Left ventricle myocardium superior (tissue), 1 donor: ENCODE measurements around the gene CES4A. TPM values are rescaled to one million over a fixed set of nuclear protein-coding genes. Genes with fewer than 3 reads are reported as not detected.
"Not testable (repeated sequence)": the region's sequence is repeated elsewhere in the genome, so short reads cannot be mapped to it uniquely, and the experiment has no call there.

Experiments used
- ATAC-seq: fragments of 200-7000 bp; cut with Tn5 transposase; one replicate; pipeline ENCODE4 v1.9.1; 2020; ENCODE audit warnings: mild to moderate bottlenecking, moderate library complexity
- DNase-seq: peaks from one replicate; pipeline ENCODE4 v3.0.0-alpha.2; 2020
- intact Hi-C: fragments of 100-400 bp; cut with micrococcal nuclease; formaldehyde crosslinking; loops from one replicate; pipeline ENCODE4 v1.11.0; 2022
- total RNA-seq: library from RNA; stranded (reverse); fragmentation: NEBNext Ultra II Directional; extraction: Animal tissue kit (Norgen Biotek cat#: 25700); gene quantifications from one replicate; pipeline ENCODE4 v1.2.1, GENCODE V29; 2021
- donor health status: DM: no; HTN: yes; CAD: no; lungs with severe emphysema.

The CES4A gene
- total RNA-seq, 1 donor from 2014 or later: 6.7 TPM

DNA sequence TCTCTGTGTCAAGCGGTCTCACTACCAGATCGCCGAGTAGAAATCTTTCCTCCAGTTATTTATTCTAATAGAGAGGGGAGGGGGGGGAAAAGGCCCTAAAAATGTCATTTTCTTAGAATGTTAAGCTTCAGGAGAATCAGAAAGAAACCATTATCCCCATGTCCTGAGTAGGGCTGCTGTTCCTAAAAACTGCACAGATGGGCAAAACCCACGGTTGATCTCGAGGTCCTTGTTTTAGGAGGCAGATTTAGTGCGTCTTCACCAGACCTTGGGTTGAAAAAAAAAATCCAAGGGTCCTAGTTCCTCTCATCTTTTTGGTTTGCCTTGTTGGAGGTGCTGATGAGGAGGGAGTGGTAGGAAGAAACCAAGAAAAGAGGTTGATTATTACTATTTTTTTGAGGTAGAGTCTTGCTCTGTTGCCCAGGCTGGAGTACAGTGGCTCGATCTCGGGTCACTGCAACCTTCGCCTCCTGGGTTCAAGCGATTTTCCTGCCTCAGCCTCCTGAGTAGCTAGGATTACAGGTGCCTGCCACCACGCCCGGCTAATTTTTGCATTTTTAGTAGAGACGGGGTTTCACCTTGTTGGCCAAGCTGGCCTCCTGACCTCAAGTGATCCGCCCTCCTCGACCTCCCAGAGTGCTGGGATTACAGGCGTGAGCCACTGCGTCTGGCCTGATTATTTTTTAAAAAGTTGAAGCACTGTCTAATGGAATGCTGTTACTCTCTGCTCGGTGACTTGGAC lies 42.0 kb downstream of the CES4A start:
- ATAC-seq (no peak), DNase-seq (no peak)
- intact Hi-C loops: no loop called here

DNA sequence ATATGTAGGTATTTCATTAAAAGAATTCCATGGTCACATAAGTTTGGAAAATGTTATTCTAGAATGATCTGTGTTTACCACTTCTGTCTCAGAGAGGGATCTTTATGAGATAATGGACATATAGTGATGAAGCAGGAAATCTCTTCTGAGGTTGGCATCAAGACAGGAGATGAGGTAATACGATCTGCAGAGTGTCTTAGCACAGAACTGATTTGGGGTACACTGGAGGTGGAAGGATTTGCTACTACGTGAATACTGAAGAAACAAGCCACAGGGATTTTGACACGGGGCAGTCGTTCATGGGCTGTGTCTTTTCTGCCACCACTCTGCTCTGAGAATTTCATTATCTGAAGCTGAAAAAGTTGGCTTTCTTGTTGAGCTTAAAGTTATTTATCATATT lies 46.1 kb downstream of the CES4A start:
- ATAC-seq (no peak), DNase-seq (no peak)
- intact Hi-C loops: no loop called here

DNA sequence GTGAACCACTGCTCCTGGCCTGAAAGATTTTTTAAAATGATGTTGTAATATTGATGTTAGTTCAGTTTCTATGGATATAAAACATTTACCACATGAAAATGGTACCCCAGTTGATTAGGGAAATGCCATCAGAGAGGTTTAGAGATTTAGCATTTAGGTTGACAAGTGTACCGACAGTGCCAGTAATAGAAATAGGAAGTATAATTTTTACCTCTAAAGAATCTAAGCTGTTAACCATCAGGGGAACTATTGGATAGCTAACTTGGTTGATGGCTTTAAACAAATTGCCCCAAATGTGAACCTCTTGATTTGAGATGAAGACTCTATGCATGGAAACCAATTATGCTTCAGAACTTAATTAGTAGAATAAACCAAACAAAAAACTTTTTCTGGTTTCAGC lies 47.0 kb downstream of the CES4A start:
- intact Hi-C loops: no loop called here
- ATAC-seq: no peak
- no peak for DNase-seq

DNA sequence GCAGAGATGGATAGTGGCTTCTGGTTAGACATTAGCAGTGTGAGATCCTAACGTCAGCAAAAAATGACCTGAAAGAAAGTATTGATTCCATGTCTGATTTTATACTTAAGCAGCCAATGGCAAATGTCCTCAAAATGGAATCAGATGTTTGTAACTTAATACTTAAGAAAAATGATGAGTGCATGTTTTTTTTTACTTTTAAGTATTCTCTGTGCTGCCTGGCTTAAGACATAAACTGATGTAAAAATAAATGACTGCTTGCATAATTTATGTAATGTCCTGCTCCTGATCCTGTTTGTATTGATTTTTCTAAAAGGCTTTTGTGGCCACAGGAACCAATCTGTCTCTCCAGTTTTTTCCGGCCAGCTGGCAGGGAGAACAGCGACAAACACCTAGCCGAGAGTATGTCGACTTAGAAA lies 47.9 kb downstream of the CES4A start:
- DNase-seq (no peak), ATAC-seq (no peak)
- intact Hi-C loops: no loop called here

DNA sequence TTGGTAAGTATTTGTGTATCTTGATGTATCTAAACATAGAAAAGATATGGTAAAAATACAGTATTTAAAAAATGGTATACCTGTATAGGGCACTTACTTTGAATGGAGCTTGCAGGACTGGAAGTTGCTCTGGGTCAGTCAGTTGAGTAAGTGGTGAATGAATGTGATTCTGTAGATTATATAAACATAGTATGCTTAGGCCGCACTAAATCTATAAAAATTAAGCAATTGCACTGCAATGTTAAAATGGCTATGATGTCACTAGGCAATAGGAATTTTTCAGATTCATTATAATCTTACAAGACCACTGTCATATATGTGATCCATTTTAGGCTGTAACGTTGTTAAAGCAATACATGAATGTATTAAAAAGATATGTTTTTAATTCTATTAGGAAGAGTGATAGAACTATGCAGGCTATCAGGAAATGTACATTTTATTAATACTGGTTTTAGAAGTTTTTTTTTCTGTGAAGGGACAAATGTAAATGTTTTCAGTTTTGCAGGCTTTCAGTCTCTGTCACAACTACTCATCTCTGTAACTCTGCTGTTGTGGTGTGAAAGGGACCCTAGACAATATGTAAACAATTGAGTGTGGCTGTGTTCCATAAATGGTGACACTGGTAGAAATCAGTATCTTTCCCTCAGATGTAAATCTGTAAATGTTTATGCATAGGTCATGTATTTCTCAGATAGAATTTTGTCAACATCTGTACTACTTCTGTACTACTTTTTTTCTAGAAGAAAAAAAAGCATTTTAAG lies 51.1 kb downstream of the CES4A start:
- intact Hi-C loops: no loop called here
- no peak for ATAC-seq
- DNase-seq: no peak

- DNase-seq (no peak), ATAC-seq (no peak)
- intact Hi-C loops: no loop called here
Measured at GRCh38 chr16:67040166-67040565, 51.8 kb downstream of the CES4A start.

DNA sequence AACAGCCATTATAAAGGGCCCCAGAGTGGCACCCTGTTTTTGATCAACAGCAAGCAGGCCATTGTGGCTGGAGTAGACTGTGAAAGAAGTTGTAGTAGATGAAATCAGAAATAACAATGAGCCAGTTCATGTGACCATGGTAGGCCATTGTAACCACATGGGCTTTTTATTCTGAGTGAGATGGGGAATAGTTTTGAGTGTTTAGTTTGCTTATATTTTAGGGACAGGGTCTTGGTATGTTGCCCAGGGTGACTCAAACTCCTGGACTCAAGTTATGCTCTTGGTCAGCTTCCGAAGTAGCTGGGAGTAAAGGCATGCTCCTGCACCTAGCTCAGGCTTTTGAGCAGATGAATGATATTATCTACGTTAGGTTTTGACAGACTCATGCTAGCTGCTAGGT lies 52.5 kb downstream of the CES4A start:
- DNase-seq (no peak), ATAC-seq (no peak)
- intact Hi-C loops: no loop called here

DNA sequence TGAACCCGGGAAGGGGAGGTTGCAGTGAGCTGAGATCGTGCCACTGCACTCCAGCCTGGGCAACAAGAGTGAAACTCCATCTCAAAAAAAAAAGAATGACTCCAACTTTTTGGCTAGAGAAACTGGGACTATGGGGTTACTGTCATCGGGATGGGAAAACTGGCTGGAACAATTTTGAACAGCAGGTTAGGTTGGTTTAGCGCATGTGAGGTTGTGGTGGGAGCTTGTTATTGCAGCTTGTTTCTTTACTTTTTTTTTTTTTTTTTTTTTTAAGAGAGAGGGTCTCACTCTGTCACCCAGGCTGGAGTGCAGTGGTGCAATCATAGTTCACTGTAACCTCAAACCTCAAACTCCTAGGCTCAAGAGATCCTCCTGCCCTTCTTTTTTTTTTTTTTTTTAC lies 53.1 kb downstream of the CES4A start:
- DNase-seq, intact Hi-C loops, ATAC-seq: not testable (repeated sequence)

GRCh38 chr16:67043420-67043819 lies 55.0 kb downstream of the CES4A start:
- no peak for ATAC-seq
- intact Hi-C loops: no loop called here

GRCh38 chr16:67050796-67051195 lies 62.4 kb downstream of the CES4A start:
- intact Hi-C loops: no loop called here
- no peak for ATAC-seq
- DNase-seq: no peak

More at GRCh38 chr16:67043420-67043819, 55.0 kb downstream of the CES4A start:
- DNase-seq: no peak

- intact Hi-C loops: no loop called here
- ATAC-seq: no peak
- no peak for DNase-seq
Measured at GRCh38 chr16:67052399-67052798, 64.0 kb downstream of the CES4A start.

DNA sequence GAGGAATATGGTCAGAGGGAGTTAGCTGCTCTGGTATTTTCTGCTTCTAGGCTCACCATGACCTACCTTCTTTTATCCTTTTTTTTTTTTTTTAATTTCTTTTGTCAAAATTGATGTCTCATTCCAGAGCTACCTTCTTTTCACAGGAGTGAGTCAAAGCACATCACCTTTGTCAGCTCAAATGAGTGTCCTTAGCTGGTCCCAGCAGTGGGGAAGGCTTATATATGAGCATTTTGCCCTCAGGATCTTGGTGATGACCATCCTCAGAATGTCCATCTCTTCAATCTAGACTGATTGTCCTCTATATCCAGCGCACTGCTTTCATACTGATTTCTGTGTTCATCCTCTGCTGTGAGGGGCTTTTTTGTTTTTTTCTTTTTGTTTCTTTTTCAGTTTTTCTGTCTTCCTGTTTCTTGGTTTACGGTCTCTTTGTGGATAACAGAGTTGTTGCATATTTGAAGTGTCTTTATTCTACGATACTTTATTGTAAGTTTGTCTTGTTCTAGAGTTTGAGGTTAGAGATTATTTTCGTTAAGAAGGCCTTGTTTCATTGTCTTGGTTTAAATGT lies 65.5 kb downstream of the CES4A start:
- intact Hi-C loops: no loop called here
- DNase-seq: no peak
- ATAC-seq: no peak

DNA sequence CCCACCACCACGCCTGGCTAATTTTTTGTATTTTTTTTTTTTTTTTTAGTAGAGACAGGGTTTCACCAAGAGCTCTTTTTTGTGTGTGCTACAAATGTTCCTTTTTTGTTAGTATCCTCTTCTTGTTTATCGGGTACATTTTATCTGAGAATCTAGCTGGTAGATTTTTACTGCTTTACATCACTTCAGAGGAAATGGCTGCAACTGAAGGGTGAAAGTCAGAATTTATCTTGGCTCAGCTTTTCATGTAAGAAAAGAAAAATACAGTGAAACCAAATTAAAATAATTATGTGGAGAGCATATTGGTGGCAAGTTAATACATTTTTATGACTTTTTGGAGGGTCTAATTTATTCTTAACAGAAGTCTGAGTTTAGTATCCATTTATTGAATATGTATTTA lies 66.5 kb downstream of the CES4A start:
- intact Hi-C loops: no loop called here
- no peak for DNase-seq
- no peak for ATAC-seq

- intact Hi-C loops: no loop called here
- DNase-seq (no peak), ATAC-seq (no peak)
Measured at GRCh38 chr16:67055712-67056487, 67.5 kb downstream of the CES4A start.

Other genes with a start within 250 kb of the CES4A start
- 80.6 TPM for gene DYNC1LI2, start 237.0 kb upstream of the CES4A start, total RNA-seq
- not detected for gene TERB1, start 187.0 kb upstream of the CES4A start, total RNA-seq
- gene NAE1, start 157.6 kb upstream of the CES4A start, total RNA-seq: 35.7 TPM
- not detected for gene CA7, start 144.2 kb upstream of the CES4A start, total RNA-seq
- gene PDP2, start 108.1 kb upstream of the CES4A start, total RNA-seq: 2.2 TPM
- gene CDH16, start 69.7 kb upstream of the CES4A start, total RNA-seq: not detected
- 86.7 TPM for gene RRAD, start 63.1 kb upstream of the CES4A start, total RNA-seq
- 114 TPM for gene CIAO2B, start 54.2 kb upstream of the CES4A start, total RNA-seq
- 103 TPM for gene CES2, start 53.1 kb upstream of the CES4A start, total RNA-seq
- 1.6 TPM for gene CES3, start 27.3 kb upstream of the CES4A start, total RNA-seq
- 24.2 TPM for gene CBFB, start 40.6 kb downstream of the CES4A start, total RNA-seq
- gene PHAF1, start 121.4 kb downstream of the CES4A start, total RNA-seq: 10.7 TPM
- gene B3GNT9, start 162.4 kb downstream of the CES4A start, total RNA-seq: 7.8 TPM
- gene TRADD, start 171.3 kb downstream of the CES4A start, total RNA-seq: 7.2 TPM
- gene FBXL8, start 171.4 kb downstream of the CES4A start, total RNA-seq: 12.0 TPM
- 71.0 TPM for gene HSF4, start 176.2 kb downstream of the CES4A start, total RNA-seq
- gene NOL3, start 181.9 kb downstream of the CES4A start, total RNA-seq: 125 TPM
- gene MATCAP1, start 195.4 kb downstream of the CES4A start, total RNA-seq: 12.4 TPM
- 4.1 TPM for gene EXOC3L1, start 201.5 kb downstream of the CES4A start, total RNA-seq
- gene E2F4, start 203.6 kb downstream of the CES4A start, total RNA-seq: 35.7 TPM
- gene ELMO3, start 210.5 kb downstream of the CES4A start, total RNA-seq: 0.79 TPM
- gene TMEM208, start 238.5 kb downstream of the CES4A start, total RNA-seq: 11.7 TPM